GM12878 (cell line): ENCODE results near the gene SUPT3H. TPM values are rescaled to one million over a fixed set of nuclear protein-coding genes. Genes with fewer than 3 reads are reported as not detected.

ENCODE experiments used
- ATAC-seq: fragments of 200-7000 bp; cut with Tn5 transposase; 3 replicates; pipeline ENCODE4 v1.9.1; 2020; ENCODE audit warnings: mild to moderate bottlenecking, moderate library complexity
- BruUV-seq: library from RNA; stranded (reverse); fragments of 400-500 nt; replicated peaks from 2 replicates; lab custom pipeline; 2021; lab: Mats Ljungman, UMichigan
- CTCF ChIA-PET: fragments of 300-600 bp; sonication (Branson Sonifier 250); formaldehyde crosslinking; extraction: SDS; loops from one replicate; lab custom pipeline; 2021; ENCODE audit warnings: inconsistent platforms; lab: Yijun Ruan, JAX
- POLR2A ChIA-PET: fragments of 350-600 bp; formaldehyde crosslinking; extraction: SDS; loops from one replicate; lab custom pipeline; 2021; ENCODE audit warnings: inconsistent platforms; lab: Charles Lee
- RAD21 ChIA-PET: fragments of 300-600 bp; sonication (Branson Sonifier 250); formaldehyde crosslinking; loops from one replicate; lab custom pipeline; 2023; ENCODE audit warnings: antibody characterized with exemption; ENCODE audit not compliant: unreplicated experiment; lab: Charles Lee
- SMC1A ChIA-PET: fragments of 300-600 bp; sonication (Branson Sonifier 250); formaldehyde crosslinking; loops from one replicate; lab custom pipeline; 2023; ENCODE audit not compliant: unreplicated experiment, uncharacterized antibody; lab: Charles Lee
- DNase-seq: peaks from one replicate; pipeline ENCODE4 v3.0.0-alpha.2; 2011; ENCODE audit warnings: low read depth, low spot score
- FAIRE-seq: peaks from 3 replicates; lab custom pipeline; 2011; peaks lifted over from hg19 to GRCh38; lab: Jason Lieb, UNC
- H2AFZ ChIP-seq: 2 replicates; pipeline ENCODE4 v1.6.0; 2011; ENCODE audit warnings: low read depth, low read length, control low read depth; ENCODE audit not compliant: control insufficient read depth
- H3K27ac ChIP-seq: 2 replicates; pipeline ENCODE4 v1.5.1; 2011; ENCODE audit warnings: control low read depth; ENCODE audit not compliant: control insufficient read depth, insufficient read depth
- H3K27me3 ChIP-seq, 2 experiments: replicated peaks in 1 of 2; 2 replicates each; pipeline versions ENCODE4 v1.6.0 to v1.6.1; 2011; ENCODE audit warnings: low read length in 1 of 2; ENCODE audit not compliant: control insufficient read depth in 2 of 2, insufficient read depth in 2 of 2
- H3K36me3 ChIP-seq, 2 experiments: 2 replicates each; pipeline ENCODE4 v1.5.1; 2011; ENCODE audit warnings: low read length in 1 of 2; ENCODE audit not compliant: control insufficient read depth in 2 of 2, insufficient read depth in 2 of 2
- H3K4me1 ChIP-seq: 2 replicates; pipeline ENCODE4 v1.6.1; 2011; ENCODE audit warnings: mild to moderate bottlenecking, low read length, moderate library complexity, mixed read lengths; ENCODE audit not compliant: control insufficient read depth, insufficient read depth
- H3K4me2 ChIP-seq: 2 replicates; pipeline ENCODE4 v1.6.0; 2011; ENCODE audit warnings: control low read depth; ENCODE audit not compliant: control insufficient read depth, insufficient read depth
- H3K4me3 ChIP-seq: fragments of 200-600 bp; sonication (generic); 2 replicates; pipeline ENCODE4 v1.5.1; 2016
- H3K79me2 ChIP-seq: 2 replicates; pipeline ENCODE4 v1.6.0; 2011; ENCODE audit warnings: low read length; ENCODE audit not compliant: control insufficient read depth, insufficient read depth
- H3K9ac ChIP-seq: 2 replicates; pipeline ENCODE4 v1.8.0; 2011; ENCODE audit warnings: low read length, control low read depth, mixed read lengths; ENCODE audit not compliant: control insufficient read depth, insufficient read depth
- H3K9me3 ChIP-seq: replicated peaks from 3 replicates; pipeline ENCODE4 v1.5.1; 2011; ENCODE audit warnings: mild to moderate bottlenecking, low read length; ENCODE audit not compliant: control insufficient read depth, insufficient read depth
- H4K20me1 ChIP-seq: 2 replicates; pipeline ENCODE4 v1.6.0; 2011; ENCODE audit not compliant: control insufficient read depth, insufficient read depth
- ASH2L ChIP-seq: fragments of 300-600, 200-600 bp; sonication (generic); IDR thresholded peaks from 2 replicates; pipeline ENCODE4 v1.6.1; 2017; ENCODE audit warnings: low read depth, mild to moderate bottlenecking, borderline replicate concordance
- ATF3 ChIP-seq: IDR thresholded peaks from 2 replicates; pipeline ENCODE4 v1.6.1; 2011; ENCODE audit warnings: low read depth, mild to moderate bottlenecking, low read length, moderate library complexity, borderline replicate concordance; ENCODE audit errors: extremely low read depth
- BCL11A ChIP-seq: IDR thresholded peaks from 2 replicates; pipeline ENCODE4 v1.6.1; 2011; ENCODE audit warnings: low read depth, low read length
- BHLHE40 ChIP-seq, 2 experiments: fragments of 450-650 bp in 1 of 2; IDR thresholded peaks; 2 replicates each; pipeline ENCODE4 v1.6.1; 2011 to 2017; ENCODE audit warnings: low read depth in 2 of 2, borderline replicate concordance in 1 of 2, improper control_type of control experiment in 1 of 2, low read length in 1 of 2, mild to moderate bottlenecking in 1 of 2
- CHD1 ChIP-seq: IDR thresholded peaks from 2 replicates; pipeline ENCODE4 v1.6.1; 2012; ENCODE audit warnings: low read depth, low read length, improper control_type of control experiment
- FOS ChIP-seq: IDR thresholded peaks from 3 replicates; pipeline ENCODE4 v1.6.1; 2011; ENCODE audit warnings: borderline replicate concordance; ENCODE audit not compliant: insufficient read length; ENCODE audit errors: extremely low read depth
- FOXK2 ChIP-seq: fragments of 450-650 bp; IDR thresholded peaks from 2 replicates; pipeline ENCODE4 v1.6.1; 2017; ENCODE audit warnings: mild to moderate bottlenecking, moderate library complexity
- IKZF1 ChIP-seq: fragments of 450-650 bp; conservative IDR thresholded peaks from 2 replicates; pipeline ENCODE4 v1.6.1; 2017; ENCODE audit warnings: antibody characterized with exemption, mild to moderate bottlenecking
- IRF4 ChIP-seq: IDR thresholded peaks from 2 replicates; pipeline ENCODE4 v1.6.1; 2011; ENCODE audit warnings: low read depth, low read length
- JUNB ChIP-seq: IDR thresholded peaks from 2 replicates; pipeline ENCODE4 v1.6.1; 2016; ENCODE audit warnings: antibody characterized with exemption, mild to moderate bottlenecking
- MAX ChIP-seq: IDR thresholded peaks from 2 replicates; pipeline ENCODE4 v1.6.1; 2012; ENCODE audit warnings: low read depth, low read length, improper control_type of control experiment
- MEF2A ChIP-seq: IDR thresholded peaks from 2 replicates; pipeline ENCODE4 v1.6.1; 2011; ENCODE audit warnings: low read depth, mild to moderate bottlenecking, low read length, moderate library complexity; ENCODE audit not compliant: insufficient read depth
- NR2C1 ChIP-seq: fragments of 450-650 bp; IDR thresholded peaks from 2 replicates; pipeline ENCODE4 v1.6.1; 2017; ENCODE audit warnings: antibody characterized with exemption, mild to moderate bottlenecking, moderate library complexity
- POLR2AphosphoS5 ChIP-seq: IDR thresholded peaks from 2 replicates; pipeline ENCODE4 v1.6.1; 2011; ENCODE audit warnings: mild to moderate bottlenecking, low read length, inconsistent platforms
- RCOR1 ChIP-seq: conservative IDR thresholded peaks from 2 replicates; pipeline ENCODE4 v1.6.1; 2012; ENCODE audit warnings: low read depth, low read length, improper control_type of control experiment
- RUNX3 ChIP-seq: IDR thresholded peaks from 2 replicates; pipeline ENCODE4 v1.6.1; 2012; ENCODE audit warnings: low read length, inconsistent platforms
- STAT3 ChIP-seq: IDR thresholded peaks from 2 replicates; pipeline ENCODE4 v1.6.1; 2011; ENCODE audit warnings: low read depth, low read length, improper control_type of control experiment
- TAF1 ChIP-seq: IDR thresholded peaks from 2 replicates; pipeline ENCODE4 v1.6.1; 2011; ENCODE audit warnings: mild to moderate bottlenecking, low read depth, low read length, borderline replicate concordance
- USF2 ChIP-seq: IDR thresholded peaks from 2 replicates; pipeline ENCODE4 v1.6.1; 2011; ENCODE audit warnings: low read depth, low read length, improper control_type of control experiment, borderline replicate concordance
- ZSCAN29 ChIP-seq: fragments of 450-650 bp; IDR thresholded peaks from 2 replicates; pipeline ENCODE4 v1.6.1; 2017; ENCODE audit warnings: mild to moderate bottlenecking, moderate library complexity
- WGBS: methylation state at CpG from one replicate; pipeline ENCODE4 v1.1.6; 2016; ENCODE audit warnings: low lambda C conversion rate; ENCODE audit not compliant: insufficient replicate concordance, insufficient coverage; ENCODE audit errors: missing lambda C conversion rate; 5-methylcytosine and 5-hydroxymethylcytosine counted together
- in situ Hi-C: fragments of 300-500 bp; cut with MboI; formaldehyde crosslinking; loops from 9 replicates; pipeline ENCODE4 v1.14.3; 2018; ENCODE audit warnings: mixed read lengths
- intact Hi-C: fragments of 100-400 bp; cut with micrococcal nuclease; formaldehyde crosslinking; loops from one replicate; pipeline ENCODE4 v1.14.2; 2022; ENCODE audit not compliant: unreplicated experiment
- polyA plus RNA-seq, 11 experiments: library from polyadenylated mRNA; depleted of rRNA in 4 of 11; unstranded in 6 of 11; stranded (reverse) in 5 of 11; fragments of >200 nt; fragmentation: Nextera tagmentation in 4 of 11; fragmentation: Illumina TruSeq in 1 of 11; extraction: Ambion mirVana in 4 of 11; extraction: Trizol in 1 of 11; gene quantifications; 1 replicate in 1 of 11; 2 replicates in 10 of 11; pipeline versions ENCODE4 v1.2.1 to v1.2.3, GENCODE V29; 2011 to 2016; ENCODE audit warnings: inconsistent platforms in 2 of 11, missing spikeins in 2 of 11, low read depth in 1 of 11
- total RNA-seq, 4 experiments: library from RNA; depleted of rRNA in 3 of 4; stranded (reverse); fragments of >200 nt in 3 of 4; fragmentation: Illumina TruSeq in 1 of 4; extraction: Trizol in 1 of 4; gene quantifications; 2 replicates each; pipeline versions ENCODE4 v1.2.1 to v1.2.3, GENCODE V29; 2013 to 2021

Gene SUPT3H
- total and polyA plus RNA-seq, 10 of the 15 experiments (the other 5 are each of a cell fraction or from before 2014, with no cell fraction given), result 0.51 to 3.7 (median 2.0) TPM

- POLR2A ChIA-PET, result no interaction called here
- Histone ChIP-seq H3K9ac (no peak overlapping the region), H3K4me3 (no peak overlapping the region), H3K36me3 (no peaks in the 10 kb centered on the region), H4K20me1 (no peaks in the 10 kb centered on the region), H3K9me3 (no peaks in the 10 kb centered on the region), H3K4me2 (no peak overlapping the region), H3K4me1 (no peaks in the 10 kb centered on the region), H3K79me2 (no peaks in the 10 kb centered on the region), H2AFZ (no peak overlapping the region), H3K27me3 (no peaks in the 10 kb centered on the region), H3K27ac (no peak overlapping the region)
- intact Hi-C loops, result no loop called here
- no TSS peak for BruUV-seq
- no peak for TF ChIP-seq JUNB
- TF ChIP-seq BHLHE40 (IDR thresholded peaks at IDR 0.05; ENCODE audit: borderline replicate concordance in 1 of 2, low read depth in 2 of 2, low read length in 1 of 2), result no peak
- TF ChIP-seq STAT3, result no peak
- no peak for TF ChIP-seq MAX
- no peak for TF ChIP-seq CHD1
- no peak for TF ChIP-seq RUNX3
- no peak for TF ChIP-seq TAF1
- no peak for TF ChIP-seq FOS
- TF ChIP-seq MEF2A, result no peak
- no peak for TF ChIP-seq ASH2L
- no peak for TF ChIP-seq FOXK2
- no peak for TF ChIP-seq RCOR1
- no peak for TF ChIP-seq IKZF1
- no peak for TF ChIP-seq POLR2AphosphoS5
- TF ChIP-seq NR2C1, result no peak
- TF ChIP-seq BCL11A, result no peak
- TF ChIP-seq ZSCAN29, result no peak
- TF ChIP-seq IRF4, result no peak
- TF ChIP-seq USF2, result no peak
- TF ChIP-seq ATF3, result no peak
- CTCF ChIA-PET, result no interaction called here
- ATAC-seq, result peak; percentile 34; the same call in 1 of the 3 replicates
- FAIRE-seq, result no peak
- RAD21 ChIA-PET, result no interaction called here
- SMC1A ChIA-PET, result interaction anchor here (0.6 kb wide), 1 partner anchor 15 kb away, joined by 3 read pairs; no protein-coding TSS in a partner anchor
- 0% methylated on average over 1 of the region's 1 CpG for WGBS
- in situ Hi-C loops, result no loop called here
- no peak for DNase-seq
These were observed 323.1 kb downstream of the SUPT3H start for GRCh38 chr6:45054610-45055009.
